ENCODE measurements around the gene SEPSECS. TPM values are rescaled to one million over a fixed set of nuclear protein-coding genes. Genes with fewer than 3 reads are reported as not detected.

SEPSECS gene
- total RNA-seq, 3 donors from 2014 or later: 13.4 to 26.2 (median 13.6) TPM

DNA sequence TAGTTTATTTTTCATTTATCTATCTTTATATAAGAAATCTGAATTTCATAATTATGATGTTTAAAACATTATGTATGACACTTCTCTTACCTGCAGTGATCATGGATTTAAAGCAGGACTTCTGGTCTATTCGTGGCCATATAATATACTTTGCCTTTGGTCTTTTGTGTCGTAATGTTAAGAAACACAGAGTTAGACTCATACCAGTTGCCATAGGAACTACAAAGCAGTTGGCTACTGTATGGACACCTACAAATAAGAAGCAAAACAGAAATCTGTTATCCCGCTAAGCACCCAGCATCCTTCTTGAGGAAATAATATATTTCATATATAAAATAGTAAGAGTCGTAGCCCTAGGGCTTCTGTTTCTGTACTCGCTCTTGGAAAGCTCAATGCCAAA is 4.3 kb downstream of the SEPSECS start:
- DNase-seq (no peak), ATAC-seq (no peak)
- TF ChIP-seq, protein P1, sequence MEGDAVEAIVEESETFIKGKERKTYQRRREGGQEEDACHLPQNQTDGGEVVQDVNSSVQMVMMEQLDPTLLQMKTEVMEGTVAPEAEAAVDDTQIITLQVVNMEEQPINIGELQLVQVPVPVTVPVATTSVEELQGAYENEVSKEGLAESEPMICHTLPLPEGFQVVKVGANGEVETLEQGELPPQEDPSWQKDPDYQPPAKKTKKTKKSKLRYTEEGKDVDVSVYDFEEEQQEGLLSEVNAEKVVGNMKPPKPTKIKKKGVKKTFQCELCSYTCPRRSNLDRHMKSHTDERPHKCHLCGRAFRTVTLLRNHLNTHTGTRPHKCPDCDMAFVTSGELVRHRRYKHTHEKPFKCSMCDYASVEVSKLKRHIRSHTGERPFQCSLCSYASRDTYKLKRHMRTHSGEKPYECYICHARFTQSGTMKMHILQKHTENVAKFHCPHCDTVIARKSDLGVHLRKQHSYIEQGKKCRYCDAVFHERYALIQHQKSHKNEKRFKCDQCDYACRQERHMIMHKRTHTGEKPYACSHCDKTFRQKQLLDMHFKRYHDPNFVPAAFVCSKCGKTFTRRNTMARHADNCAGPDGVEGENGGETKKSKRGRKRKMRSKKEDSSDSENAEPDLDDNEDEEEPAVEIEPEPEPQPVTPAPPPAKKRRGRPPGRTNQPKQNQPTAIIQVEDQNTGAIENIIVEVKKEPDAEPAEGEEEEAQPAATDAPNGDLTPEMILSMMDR (IDR thresholded peaks at IDR 0.05): no peak

DNA sequence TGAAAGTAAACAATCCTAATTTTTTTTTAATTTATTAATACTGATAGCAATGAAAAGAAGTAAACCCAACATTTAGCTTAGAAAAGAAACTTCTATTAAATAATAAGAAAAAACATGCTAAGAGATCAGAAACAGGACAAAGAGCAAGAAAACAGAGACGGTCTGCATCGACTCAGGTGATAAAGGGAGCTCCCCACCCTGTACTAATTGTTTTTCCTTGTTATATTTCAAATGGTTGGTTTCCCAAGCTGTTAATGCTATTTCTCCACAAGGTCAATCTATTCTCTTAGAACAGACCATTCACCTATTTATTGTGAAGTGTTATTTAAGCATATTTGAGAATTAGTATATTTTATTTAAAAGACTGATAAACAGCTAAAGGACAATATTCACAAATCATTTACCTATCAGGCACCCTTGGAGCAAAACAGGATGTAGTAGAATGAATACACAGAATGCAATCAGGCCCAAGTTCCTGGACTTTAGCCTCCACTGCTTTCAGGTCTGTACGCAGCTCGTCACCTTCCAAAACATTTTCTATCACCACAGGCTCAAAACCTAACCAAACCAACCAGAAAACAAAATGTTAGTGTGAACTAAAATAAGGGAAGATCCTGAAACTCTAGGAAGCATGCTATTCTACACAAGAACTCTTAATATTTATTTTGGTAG is 5.5 kb downstream of the SEPSECS start:
- Histone ChIP-seq H3K9me3 (no peaks in the 10 kb centered on the region), H3K4me3 (no peak overlapping the region), H3K4me1 (ENCODE audit: low read depth) (no peaks in the 10 kb centered on the region), H3K36me3 (ENCODE audit: low read depth) (no peaks in the 10 kb centered on the region)
- TF ChIP-seq, protein P1 (IDR thresholded peaks at IDR 0.05): no peak
- DNase-seq (peak in 1 of 3 donors; percentile 64), ATAC-seq (peak; percentile 92)
- intact Hi-C loops (cut with DNase I, micrococcal nuclease): no loop called here

More for the DNA sequence above, 4.3 kb downstream of the SEPSECS start:
- no peak overlapping the region for H3K4me3 ChIP-seq
- intact Hi-C loops (cut with DNase I, micrococcal nuclease): no loop called here
- no peaks in the 10 kb centered on the region for H3K9me3 ChIP-seq
- no peaks in the 10 kb centered on the region for H3K4me1 ChIP-seq (ENCODE audit: low read depth)
- no peaks in the 10 kb centered on the region for H3K36me3 ChIP-seq (ENCODE audit: low read depth)

DNA sequence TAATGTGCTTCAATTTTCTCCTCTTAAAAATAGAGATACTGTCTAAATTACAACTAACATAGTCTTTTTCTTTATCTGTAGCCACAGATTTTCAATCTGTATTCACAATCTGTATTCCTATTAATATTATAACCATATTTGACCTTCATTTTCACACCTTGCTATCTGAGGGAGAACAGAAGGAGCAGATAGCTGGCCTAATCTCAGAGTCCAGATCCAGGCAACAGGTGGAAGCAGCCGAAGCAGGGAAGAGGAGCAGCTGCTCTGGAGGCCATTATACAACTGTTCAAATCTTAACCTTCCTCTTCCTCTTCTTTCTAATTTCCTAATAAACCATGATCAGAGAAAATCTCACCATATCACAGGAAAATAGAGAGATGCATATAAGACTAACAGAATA is 14.2 kb downstream of the SEPSECS start:
- Histone ChIP-seq H3K36me3 (ENCODE audit: low read depth) (no peaks in the 10 kb centered on the region), H3K4me3 (no peak overlapping the region), H3K4me1 (ENCODE audit: low read depth) (no peaks in the 10 kb centered on the region), H3K9me3 (no peaks in the 10 kb centered on the region)
- intact Hi-C loops (cut with DNase I, micrococcal nuclease): loop anchor here in 1 of 2 donors (10.0 kb wide), 1 partner anchor 171 kb away; no protein-coding TSS in a partner anchor
- no peak for ATAC-seq
- DNase-seq: no peak
- TF ChIP-seq, protein P1 (IDR thresholded peaks at IDR 0.05): no peak

DNA sequence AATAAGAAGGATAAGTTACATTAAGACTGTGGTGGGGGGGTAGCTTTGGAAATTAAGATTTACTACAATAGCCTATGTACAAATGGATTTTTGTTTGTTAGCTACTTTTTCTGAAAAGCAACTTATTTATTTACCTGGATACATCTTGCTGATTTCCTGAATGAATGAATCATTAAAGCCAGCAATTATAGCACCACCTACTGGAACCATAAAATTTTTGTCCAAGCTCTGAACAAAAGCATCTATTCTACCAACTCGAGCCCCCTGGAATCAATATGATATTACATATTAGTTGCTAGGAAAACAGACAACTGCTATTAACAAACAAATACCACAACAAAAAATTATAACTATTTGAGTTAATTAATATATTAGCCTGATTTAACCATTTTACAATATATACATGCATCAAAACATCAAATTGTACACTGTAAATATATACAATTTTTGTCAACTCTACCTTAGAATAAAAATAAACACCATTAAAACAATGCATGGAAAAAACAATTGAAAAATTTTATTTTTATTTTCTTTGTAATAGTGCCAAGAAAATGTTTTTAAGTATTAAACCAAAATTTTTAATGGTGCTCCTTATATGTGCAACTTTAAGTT is 15.3 kb downstream of the SEPSECS start:
- no peak overlapping the region for H3K4me3 ChIP-seq
- H3K4me1 ChIP-seq (ENCODE audit: low read depth): no peaks in the 10 kb centered on the region
- ATAC-seq: no peak
- no peaks in the 10 kb centered on the region for H3K9me3 ChIP-seq
- TF ChIP-seq, protein P1 (IDR thresholded peaks at IDR 0.05): no peak
- no peak for DNase-seq
- intact Hi-C loops (cut with DNase I, micrococcal nuclease): loop anchor here in 1 of 2 donors (10.0 kb wide), 1 partner anchor 170 kb away; no protein-coding TSS in a partner anchor
- H3K36me3 ChIP-seq (ENCODE audit: low read depth): no peaks in the 10 kb centered on the region

DNA sequence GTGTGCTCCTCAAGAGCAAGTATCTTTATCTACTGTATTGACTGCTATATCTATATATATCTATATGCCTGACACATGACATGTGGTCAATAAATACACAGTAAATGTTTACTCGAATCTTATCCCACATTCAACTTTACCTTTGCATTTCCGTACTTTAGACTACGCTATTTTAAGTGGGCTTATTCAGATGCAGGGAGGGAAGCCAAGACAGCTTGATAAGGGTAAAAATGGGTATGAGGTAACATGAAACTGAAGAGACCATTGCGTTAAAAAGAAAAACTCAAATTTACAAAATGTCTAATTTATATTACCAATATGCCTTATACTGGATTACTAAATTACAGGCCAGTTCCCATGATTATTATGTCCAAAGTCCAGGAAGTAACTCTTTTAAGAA is 17.8 kb downstream of the SEPSECS start:
- TF ChIP-seq, protein P1 (IDR thresholded peaks at IDR 0.05): no peak
- intact Hi-C loops (cut with DNase I, micrococcal nuclease): loop anchor here in 1 of 2 donors (10.0 kb wide), 1 partner anchor 168 kb away; no protein-coding TSS in a partner anchor
- DNase-seq (no peak), ATAC-seq (no peak)
- Histone ChIP-seq H3K4me3 (no peak overlapping the region), H3K9me3 (no peaks in the 10 kb centered on the region), H3K4me1 (ENCODE audit: low read depth) (no peaks in the 10 kb centered on the region), H3K36me3 (ENCODE audit: low read depth) (no peaks in the 10 kb centered on the region)
